Suprapubic skin (tissue), 4 donors: ENCODE results near the gene CELF5. TPM values are rescaled to one million over a fixed set of nuclear protein-coding genes. Genes with fewer than 3 reads are reported as not detected.

Experiments
- DNase-seq, 2 donors: peaks; one replicate each; pipeline ENCODE4 v3.0.0-alpha.2; 2019; ENCODE audit warnings: low spot score in 2 of 2
- H3K27ac ChIP-seq: fragments of 200-600 bp; sonication (generic); one replicate; pipeline ENCODE4 v1.5.1; 2019
- H3K27me3 ChIP-seq: fragments of 200-600 bp; sonication (generic); one replicate; pipeline ENCODE4 v1.5.1; 2019
- H3K36me3 ChIP-seq: fragments of 200-600 bp; sonication (generic); one replicate; pipeline ENCODE4 v1.5.1; 2019
- H3K4me1 ChIP-seq: fragments of 200-600 bp; sonication (generic); one replicate; pipeline ENCODE4 v1.5.1; 2019
- H3K4me3 ChIP-seq: fragments of 200-600 bp; sonication (generic); one replicate; pipeline ENCODE4 v1.5.1; 2019; ENCODE audit warnings: mild to moderate bottlenecking
- H3K9me3 ChIP-seq: fragments of 200-600 bp; sonication (generic); one replicate; pipeline ENCODE4 v1.5.1; 2019
- EP300 ChIP-seq: sonication (generic); formaldehyde crosslinking; IDR thresholded peaks from one replicate; pipeline ENCODE4 v1.6.1; 2017; ENCODE audit warnings: antibody characterized with exemption
- POLR2A ChIP-seq, 2 donors: fragments of 450-650 bp; IDR thresholded peaks; one replicate each; pipeline ENCODE4 v1.6.1; 2017; ENCODE audit warnings: antibody characterized with exemption in 2 of 2, mild to moderate bottlenecking in 2 of 2, moderate library complexity in 2 of 2
- POLR2AphosphoS5 ChIP-seq, 3 donors: sonication (generic); formaldehyde crosslinking; IDR thresholded peaks; one replicate each; pipeline ENCODE4 v1.6.1; 2017; ENCODE audit warnings: antibody characterized with exemption in 3 of 3
- WGBS: methylation state at CpG from one replicate; pipeline ENCODE4 v1.1.5; 2018; 5-methylcytosine and 5-hydroxymethylcytosine counted together
- total RNA-seq, 4 donors: library from RNA; depleted of rRNA; stranded (reverse); fragments of >200 nt; gene quantifications; one replicate each; pipeline ENCODE4 v1.1.0, GENCODE V29; 2016
- TF ChIP-seq, protein P1 (sequence below), 2 donors: fragments of 200-600 bp in 1 of 2; fragments of 450-650 bp in 1 of 2; sonication (generic) in 1 of 2; IDR thresholded peaks; one replicate each; pipeline ENCODE4 v1.5.1; 2016 to 2019; ENCODE audit warnings: antibody characterized with exemption in 2 of 2, mild to moderate bottlenecking in 1 of 2, moderate library complexity in 1 of 2

CELF5 gene
- total RNA-seq, 4 donors from 2014 or later: 0.17 to 0.87 (median 0.64) TPM; not detected in 1

DNA sequence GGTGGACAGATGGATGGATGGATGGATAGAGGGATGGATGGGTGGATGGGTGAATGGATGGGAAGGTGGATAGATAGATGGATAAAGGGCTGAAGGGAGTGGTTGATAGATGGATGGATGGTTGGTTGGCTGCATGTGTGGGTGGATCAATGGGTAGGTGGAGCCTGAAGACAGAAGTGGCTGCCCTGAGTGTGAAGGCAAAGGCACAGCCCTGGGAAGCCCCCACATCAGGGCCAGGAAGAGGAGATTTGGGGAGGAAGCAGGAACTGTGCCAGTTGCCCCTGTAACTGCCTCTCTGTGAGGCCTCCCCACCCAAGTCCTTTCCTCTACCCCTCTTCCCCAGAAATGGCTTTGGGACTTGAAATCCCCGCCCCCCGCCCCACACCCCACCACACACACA is 98.6 kb downstream of the CELF5 start:
- WGBS: 48% methylated on average over 2 of the region's 2 CpGs
- TF ChIP-seq EP300 (no peak), POLR2AphosphoS5 (IDR thresholded peaks at IDR 0.05) (no peak), POLR2A (IDR thresholded peaks at IDR 0.05) (no peak)
- TF ChIP-seq, protein P1, sequence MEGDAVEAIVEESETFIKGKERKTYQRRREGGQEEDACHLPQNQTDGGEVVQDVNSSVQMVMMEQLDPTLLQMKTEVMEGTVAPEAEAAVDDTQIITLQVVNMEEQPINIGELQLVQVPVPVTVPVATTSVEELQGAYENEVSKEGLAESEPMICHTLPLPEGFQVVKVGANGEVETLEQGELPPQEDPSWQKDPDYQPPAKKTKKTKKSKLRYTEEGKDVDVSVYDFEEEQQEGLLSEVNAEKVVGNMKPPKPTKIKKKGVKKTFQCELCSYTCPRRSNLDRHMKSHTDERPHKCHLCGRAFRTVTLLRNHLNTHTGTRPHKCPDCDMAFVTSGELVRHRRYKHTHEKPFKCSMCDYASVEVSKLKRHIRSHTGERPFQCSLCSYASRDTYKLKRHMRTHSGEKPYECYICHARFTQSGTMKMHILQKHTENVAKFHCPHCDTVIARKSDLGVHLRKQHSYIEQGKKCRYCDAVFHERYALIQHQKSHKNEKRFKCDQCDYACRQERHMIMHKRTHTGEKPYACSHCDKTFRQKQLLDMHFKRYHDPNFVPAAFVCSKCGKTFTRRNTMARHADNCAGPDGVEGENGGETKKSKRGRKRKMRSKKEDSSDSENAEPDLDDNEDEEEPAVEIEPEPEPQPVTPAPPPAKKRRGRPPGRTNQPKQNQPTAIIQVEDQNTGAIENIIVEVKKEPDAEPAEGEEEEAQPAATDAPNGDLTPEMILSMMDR (IDR thresholded peaks at IDR 0.05): no peak
- Histone ChIP-seq H3K4me3 (no peak overlapping the region), H3K27ac (no peak overlapping the region), H3K4me1 (no peaks in the 10 kb centered on the region), H3K9me3 (no peaks in the 10 kb centered on the region), H3K27me3 (peaks cover 38% of the 10 kb centered on the region), H3K36me3 (no peaks in the 10 kb centered on the region)
- DNase-seq: no peak

DNA sequence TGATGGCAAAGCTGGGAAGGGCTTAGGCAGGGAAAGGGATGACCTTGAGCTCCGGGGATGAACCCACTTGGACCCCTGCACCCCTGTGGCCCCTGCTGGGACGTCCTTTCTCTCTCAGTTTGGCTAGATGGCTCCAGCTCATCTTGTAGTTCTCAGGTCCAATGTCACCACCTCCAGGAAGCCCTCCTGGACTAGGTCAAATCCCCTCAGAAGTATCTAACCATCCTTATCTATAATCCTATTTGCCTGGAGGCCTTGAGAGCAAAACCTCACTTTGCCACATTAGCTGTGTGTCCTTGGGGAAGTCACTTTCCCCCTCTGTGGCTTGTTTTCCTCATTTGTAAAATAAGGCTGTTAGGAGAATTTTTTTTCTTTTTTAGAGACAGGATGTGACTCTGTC is 99.2 kb downstream of the CELF5 start:
- DNase-seq: no peak
- WGBS: 60% methylated on average over 2 of the region's 2 CpGs
- Histone ChIP-seq H3K27ac (no peak overlapping the region), H3K9me3 (no peaks in the 10 kb centered on the region), H3K4me1 (no peaks in the 10 kb centered on the region), H3K27me3 (peaks cover 38% of the 10 kb centered on the region), H3K36me3 (no peaks in the 10 kb centered on the region), H3K4me3 (no peak overlapping the region)
- TF ChIP-seq, protein P1 (IDR thresholded peaks at IDR 0.05): no peak
- no peak for TF ChIP-seq EP300
- TF ChIP-seq POLR2A (IDR thresholded peaks at IDR 0.05): no peak
- TF ChIP-seq POLR2AphosphoS5 (IDR thresholded peaks at IDR 0.05): no peak

DNA sequence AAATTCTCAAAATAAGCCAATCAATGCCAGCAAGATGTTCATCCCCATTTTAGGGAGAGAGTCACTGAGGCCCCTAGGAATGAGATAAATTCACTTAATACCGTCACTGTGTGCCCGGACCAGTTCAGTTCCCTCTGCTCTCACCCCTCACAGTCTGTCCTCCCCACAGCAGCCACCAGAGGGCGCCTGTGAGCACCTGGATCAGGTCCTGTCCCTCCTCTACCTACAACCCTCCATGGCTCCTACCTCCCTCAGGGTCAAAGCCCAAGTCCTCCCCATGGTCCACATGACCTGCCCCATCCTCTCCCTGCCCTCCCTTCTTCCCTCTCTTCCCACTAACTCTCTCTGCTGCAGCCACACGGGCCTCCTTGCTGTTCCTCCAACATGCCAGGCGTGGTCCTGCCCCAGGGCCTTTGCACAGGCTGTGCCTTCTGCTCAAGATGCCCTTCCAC is 100.0 kb downstream of the CELF5 start:
- Histone ChIP-seq H3K36me3 (no peaks in the 10 kb centered on the region), H3K27me3 (peaks cover 31% of the 10 kb centered on the region), H3K4me3 (no peak overlapping the region), H3K9me3 (no peaks in the 10 kb centered on the region), H3K4me1 (no peaks in the 10 kb centered on the region), H3K27ac (no peak overlapping the region)
- TF ChIP-seq, protein P1 (IDR thresholded peaks at IDR 0.05): peak; percentile 75 to 80
- TF ChIP-seq EP300 (no peak), POLR2A (IDR thresholded peaks at IDR 0.05) (no peak), POLR2AphosphoS5 (IDR thresholded peaks at IDR 0.05) (no peak)
- 45% methylated on average over 5 of the region's 5 CpGs for WGBS
- DNase-seq: no peak

DNA sequence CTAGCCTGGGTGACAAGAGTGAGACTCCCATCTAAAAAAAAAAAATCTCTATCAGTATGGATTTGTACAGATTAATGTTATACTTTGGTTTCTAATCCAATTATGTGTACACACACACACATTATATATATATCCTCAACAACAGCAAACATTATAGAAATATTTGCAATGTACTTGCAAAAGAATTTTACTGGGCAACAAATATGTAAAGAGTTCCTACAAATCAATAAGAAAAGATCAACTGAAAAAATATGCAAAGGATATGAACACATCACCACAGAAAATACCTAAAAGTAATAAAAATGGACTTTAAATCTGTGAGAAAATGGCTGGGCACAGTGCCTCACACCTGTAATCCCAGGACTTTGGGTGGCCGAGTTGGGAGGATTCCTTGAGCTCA is 101.0 kb downstream of the CELF5 start:
- H3K27me3 ChIP-seq: peaks cover 21% of the 10 kb centered on the region
- H3K27ac ChIP-seq: no peak overlapping the region
- no peak for TF ChIP-seq POLR2AphosphoS5 (IDR thresholded peaks at IDR 0.05)
- TF ChIP-seq POLR2A (IDR thresholded peaks at IDR 0.05): no peak
- TF ChIP-seq, protein P1 (IDR thresholded peaks at IDR 0.05): no peak
- no peak for TF ChIP-seq EP300
- H3K9me3 ChIP-seq: no peaks in the 10 kb centered on the region
- H3K4me3 ChIP-seq: no peak overlapping the region
- H3K4me1 ChIP-seq: no peaks in the 10 kb centered on the region
- 82% methylated on average over 1 of the region's 1 CpG for WGBS
- H3K36me3 ChIP-seq: no peaks in the 10 kb centered on the region
- DNase-seq: no peak

DNA sequence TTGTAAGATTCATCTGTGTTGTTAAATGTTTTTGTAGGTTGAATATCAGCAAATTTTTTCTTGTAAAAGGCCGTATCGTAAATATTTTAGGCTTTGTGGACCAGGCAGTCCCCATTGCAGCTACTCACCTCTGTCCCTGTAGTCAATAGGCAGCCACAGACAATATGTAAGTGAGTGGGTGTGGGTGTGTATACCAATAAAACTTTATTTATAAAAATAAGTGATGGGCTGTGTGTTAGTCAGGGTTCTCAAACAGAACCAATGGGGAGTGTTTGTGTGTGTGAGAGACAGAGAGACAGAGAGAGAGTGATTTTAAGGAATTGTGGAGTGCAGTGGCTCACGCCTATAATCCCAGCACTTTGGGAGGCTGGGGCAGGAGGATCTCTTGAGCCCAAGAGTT is 104.3 kb downstream of the CELF5 start:
- no peaks in the 10 kb centered on the region for H3K36me3 ChIP-seq
- DNase-seq: no peak
- peaks cover 8% of the 10 kb centered on the region for H3K4me1 ChIP-seq
- TF ChIP-seq, protein P1 (IDR thresholded peaks at IDR 0.05): no peak
- TF ChIP-seq EP300: no peak
- TF ChIP-seq POLR2AphosphoS5 (IDR thresholded peaks at IDR 0.05): no peak
- no peak for TF ChIP-seq POLR2A (IDR thresholded peaks at IDR 0.05)
- WGBS: 100% methylated on average over 3 of the region's 3 CpGs
- no peak overlapping the region for H3K27ac ChIP-seq
- H3K9me3 ChIP-seq: no peaks in the 10 kb centered on the region
- no peak overlapping the region for H3K4me3 ChIP-seq
- no peaks in the 10 kb centered on the region for H3K27me3 ChIP-seq
